HFFc6 (cell line): ENCODE measurements around the gene CD46. TPM values are rescaled to one million over a fixed set of nuclear protein-coding genes. Genes with fewer than 3 reads are reported as not detected.
A peak's percentile ranks its signal among the peaks of the same experiment; 100 is the strongest.

ENCODE experiments used
- DNase-seq: peaks from one replicate; pipeline ENCODE4 v3.0.0-alpha.2; 2018
- H3K27ac Mint-ChIP-seq: 2 replicates; pipeline ENCODE4 v1.8.0; 2020; ENCODE audit warnings: mild to moderate bottlenecking, mixed read lengths
- H3K27me3 Mint-ChIP-seq: 2 replicates; pipeline ENCODE4 v1.8.0; 2021; ENCODE audit warnings: mild to moderate bottlenecking, moderate library complexity, mixed read lengths; ENCODE audit not compliant: insufficient read depth
- H3K36me3 Mint-ChIP-seq: 2 replicates; pipeline ENCODE4 v1.8.0; 2021; ENCODE audit warnings: low read depth, mixed read lengths
- H3K4me1 Mint-ChIP-seq: 2 replicates; pipeline ENCODE4 v1.8.0; 2020; ENCODE audit warnings: low read depth, mixed read lengths
- H3K4me3 Mint-ChIP-seq: 2 replicates; pipeline ENCODE4 v1.8.0; 2020; ENCODE audit warnings: mild to moderate bottlenecking, moderate library complexity, mixed read lengths
- H3K9me3 Mint-ChIP-seq: 2 replicates; pipeline ENCODE4 v1.8.0; 2020; ENCODE audit warnings: mild to moderate bottlenecking, mixed read lengths
- CTCF ChIP-seq: fragments of 200-600 bp; sonication (generic); IDR thresholded peaks from 2 replicates; pipeline ENCODE4 v1.5.0; 2021; ENCODE audit warnings: antibody characterized with exemption, mild to moderate bottlenecking
- total RNA-seq, 6 experiments: library from RNA; stranded (reverse); fragmentation: NEBNext Ultra II Directional; extraction: Animal tissue kit (Norgen Biotek cat#: 25700); gene quantifications; 2 replicates in 1 of 6; 3 replicates in 5 of 6; pipeline ENCODE4 v1.2.3, GENCODE V29; 2021

Gene CD46
- total RNA-seq, 6 experiments from 2014 or later: 134 to 152 (median 142) TPM

- Mint-ChIP-seq H3K27me3 (peaks cover 5% of the 10 kb centered on the region; the same call in 1 of the 2 replicates), H3K4me1 (peaks cover 94% of the 10 kb centered on the region), H3K9me3 (no peaks in the 10 kb centered on the region), H3K4me3 (no peak overlapping the region), H3K36me3 (peaks cover 75% of the 10 kb centered on the region), H3K27ac (no peak overlapping the region)
- TF ChIP-seq CTCF: no peak
- DNase-seq: no peak
Observed at GRCh38 chr1:207814469-207814868, 62.6 kb downstream of the CD46 start.

DNA sequence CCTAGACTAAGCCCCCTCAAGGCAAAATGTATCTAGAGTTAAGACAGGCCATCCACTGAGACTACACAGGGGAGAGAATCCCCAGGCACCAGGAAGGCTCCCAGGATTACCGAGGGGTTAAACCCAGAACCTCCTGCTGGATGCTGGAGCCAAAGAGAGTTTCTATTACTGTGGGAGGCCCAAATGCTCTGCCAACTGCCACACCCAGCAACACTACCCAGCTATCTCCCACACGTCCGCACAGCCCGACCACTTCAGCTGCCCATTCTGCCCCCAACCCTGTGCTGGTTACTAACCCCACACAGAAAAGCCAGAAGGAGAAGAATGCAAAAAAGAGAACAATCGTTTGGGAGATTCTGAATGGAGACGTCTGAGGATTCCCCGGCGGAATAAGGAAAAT, 63.6 kb downstream of the CD46 start:
- Mint-ChIP-seq H3K27ac (peak overlapping the region; percentile 85), H3K4me1 (peaks cover 94% of the 10 kb centered on the region), H3K36me3 (peaks cover 70% of the 10 kb centered on the region), H3K27me3 (peaks cover 5% of the 10 kb centered on the region), H3K4me3 (no peak overlapping the region), H3K9me3 (no peaks in the 10 kb centered on the region)
- no peak for DNase-seq
- TF ChIP-seq CTCF: no peak

- H3K36me3 Mint-ChIP-seq: peaks cover 70% of the 10 kb centered on the region
- no peak for TF ChIP-seq CTCF
- H3K27me3 Mint-ChIP-seq: peaks cover 7% of the 10 kb centered on the region
- H3K9me3 Mint-ChIP-seq: no peaks in the 10 kb centered on the region
- peaks cover 94% of the 10 kb centered on the region for H3K4me1 Mint-ChIP-seq
- DNase-seq: peak; percentile 53
- peak overlapping the region; percentile 55 for H3K4me3 Mint-ChIP-seq
- peak overlapping the region; percentile 85 for H3K27ac Mint-ChIP-seq
Observed at GRCh38 chr1:207815913-207816291, 64.0 kb downstream of the CD46 start.

GRCh38 chr1:207817166-207817565, 65.3 kb downstream of the CD46 start:
- Mint-ChIP-seq H3K36me3 (peaks cover 62% of the 10 kb centered on the region), H3K27me3 (peaks cover 7% of the 10 kb centered on the region), H3K27ac (peak overlapping the region; percentile 49), H3K4me1 (peaks cover 86% of the 10 kb centered on the region), H3K9me3 (no peaks in the 10 kb centered on the region), H3K4me3 (no peak overlapping the region)
- no peak for DNase-seq
- no peak for TF ChIP-seq CTCF

GRCh38 chr1:207817778-207818751, 66.2 kb downstream of the CD46 start:
- peaks cover 88% of the 10 kb centered on the region for H3K4me1 Mint-ChIP-seq
- H3K36me3 Mint-ChIP-seq: peaks cover 64% of the 10 kb centered on the region
- no peak for DNase-seq
- no peak for TF ChIP-seq CTCF
- H3K9me3 Mint-ChIP-seq: no peaks in the 10 kb centered on the region
- peak overlapping the region; percentile 99 for H3K27ac Mint-ChIP-seq
- peak overlapping the region; percentile 55; the same call in 1 of the 2 replicates for H3K4me3 Mint-ChIP-seq
- H3K27me3 Mint-ChIP-seq: peaks cover 7% of the 10 kb centered on the region
